SH-SY5Y (cell line): Measurements from ENCODE around the gene RAMP1.

Source experiments
- GATA2 ChIP-seq: IDR thresholded peaks from 2 replicates; pipeline ENCODE4 v1.6.1; 2011; ENCODE audit warnings: mild to moderate bottlenecking, low read depth, low read length
- GATA3 ChIP-seq: IDR thresholded peaks from 2 replicates; pipeline ENCODE4 v1.6.1; 2011; ENCODE audit warnings: low read depth, mild to moderate bottlenecking, low read length, moderate library complexity

DNA sequence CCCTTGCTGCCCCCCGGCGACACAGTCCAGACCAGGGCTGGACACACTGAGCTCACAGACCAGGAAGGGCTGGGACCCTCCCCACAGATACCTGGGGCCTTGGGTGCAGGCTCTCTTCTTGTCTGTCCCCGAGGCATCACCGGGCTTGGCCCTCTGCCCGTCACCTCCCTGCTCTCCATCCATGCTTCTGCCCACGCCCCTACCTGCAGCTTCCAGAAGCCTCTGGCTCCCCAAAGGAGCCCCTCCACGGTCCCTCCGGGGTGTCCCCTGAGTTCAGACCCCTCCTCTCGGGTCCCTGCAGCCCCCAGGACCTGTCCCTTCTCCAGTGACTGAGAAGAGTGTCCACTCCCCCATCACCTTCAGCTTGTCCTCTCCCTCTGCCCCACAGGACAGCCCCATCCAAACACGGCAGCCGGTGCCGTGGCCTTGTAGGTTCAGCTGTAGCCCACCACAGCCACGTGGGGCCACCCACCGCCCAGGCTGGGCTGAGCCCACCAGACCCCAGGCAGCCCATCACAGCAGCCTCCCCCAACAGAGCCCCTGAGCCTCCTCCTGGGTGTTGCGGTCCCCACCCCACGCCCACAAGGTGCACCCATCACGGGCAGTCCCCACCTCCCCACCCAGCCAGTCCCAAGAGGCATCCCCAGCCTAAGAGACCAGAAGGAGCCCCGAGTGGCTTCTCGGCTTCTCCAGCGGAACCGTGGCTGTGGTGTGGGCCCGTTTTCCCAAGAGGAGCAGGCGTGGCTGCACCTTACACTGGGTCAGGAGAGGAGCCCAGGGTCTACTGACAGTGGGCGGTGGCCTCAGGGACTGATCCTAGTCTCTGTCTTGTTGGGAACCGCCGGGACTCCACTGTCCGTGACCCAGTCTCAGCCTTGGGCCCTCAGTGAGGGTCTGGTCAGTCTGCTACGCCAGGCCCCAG lies 53.1 kb downstream of the RAMP1 start:
- TF ChIP-seq GATA3, result no peak
- TF ChIP-seq GATA2, result no peak
